Stimulated activated naive CD8-positive, alpha-beta T cell treated with anti-CD3 and anti-CD28 coated beads, Interleukin-15, Interleukin-2, amounts not matched to agents 100 ng/mL and 50 ng/mL, for 24 hours (primary cell): ENCODE measurements around the gene LMF1.
"Not testable (repeated sequence)": the region's sequence is repeated elsewhere in the genome, so short reads cannot be mapped to it uniquely, and the experiment has no call there.

Experiments used
- H3K27ac Mint-ChIP-seq: one replicate; pipeline ENCODE4 v1.8.0; 2021; ENCODE audit warnings: mild to moderate bottlenecking, mixed read lengths
- H3K27me3 Mint-ChIP-seq: one replicate; pipeline ENCODE4 v1.8.0; 2021; ENCODE audit warnings: mixed read lengths
- H3K36me3 Mint-ChIP-seq: one replicate; pipeline ENCODE4 v1.8.0; 2021; ENCODE audit warnings: low read depth, mixed read lengths
- H3K4me1 Mint-ChIP-seq: one replicate; pipeline ENCODE4 v1.8.0; 2021; ENCODE audit warnings: low read depth, mixed read lengths
- H3K4me3 Mint-ChIP-seq: one replicate; pipeline ENCODE4 v1.8.0; 2021; ENCODE audit warnings: mild to moderate bottlenecking, mixed read lengths
- H3K9me3 Mint-ChIP-seq: one replicate; pipeline ENCODE4 v1.8.0; 2021; ENCODE audit warnings: mixed read lengths

LMF1 gene

GRCh38 chr16:883340-883739, 87.4 kb downstream of the LMF1 start:
- no peak overlapping the region for H3K27ac Mint-ChIP-seq
- H3K4me1 Mint-ChIP-seq, result no peaks in the 10 kb centered on the region
- H3K27me3 Mint-ChIP-seq, result no peaks in the 10 kb centered on the region
- no peaks in the 10 kb centered on the region for H3K36me3 Mint-ChIP-seq
- H3K9me3 Mint-ChIP-seq, result no peaks in the 10 kb centered on the region
- no peak overlapping the region for H3K4me3 Mint-ChIP-seq

- not testable (repeated sequence) for H3K36me3 Mint-ChIP-seq, H3K27me3 Mint-ChIP-seq, H3K27ac Mint-ChIP-seq, H3K4me1 Mint-ChIP-seq, H3K9me3 Mint-ChIP-seq, H3K4me3 Mint-ChIP-seq
Measured at GRCh38 chr16:882671-883070, 88.1 kb downstream of the LMF1 start.

GRCh38 chr16:882256-882655, 88.5 kb downstream of the LMF1 start:
- Mint-ChIP-seq H3K4me3 (no peak overlapping the region), H3K4me1 (peaks cover 5% of the 10 kb centered on the region), H3K27ac (no peak overlapping the region)

GRCh38 chr16:881219-882097, 89.3 kb downstream of the LMF1 start:
- Mint-ChIP-seq H3K27me3 (no peaks in the 10 kb centered on the region), H3K9me3 (no peaks in the 10 kb centered on the region), H3K4me1 (peaks cover 6% of the 10 kb centered on the region), H3K27ac (no peak overlapping the region), H3K4me3 (no peak overlapping the region), H3K36me3 (no peaks in the 10 kb centered on the region)

More at GRCh38 chr16:882256-882655, 88.5 kb downstream of the LMF1 start:
- Mint-ChIP-seq H3K27me3 (no peaks in the 10 kb centered on the region), H3K9me3 (no peaks in the 10 kb centered on the region), H3K36me3 (no peaks in the 10 kb centered on the region)

- Mint-ChIP-seq H3K4me1 (peaks cover 6% of the 10 kb centered on the region), H3K27ac (no peak overlapping the region), H3K36me3 (no peaks in the 10 kb centered on the region), H3K9me3 (no peaks in the 10 kb centered on the region), H3K27me3 (no peaks in the 10 kb centered on the region), H3K4me3 (no peak overlapping the region)
Measured at GRCh38 chr16:880471-881171, 90.2 kb downstream of the LMF1 start.

- Mint-ChIP-seq H3K4me1 (peaks cover 6% of the 10 kb centered on the region), H3K9me3 (no peaks in the 10 kb centered on the region), H3K4me3 (no peak overlapping the region), H3K36me3 (no peaks in the 10 kb centered on the region), H3K27me3 (no peaks in the 10 kb centered on the region), H3K27ac (no peak overlapping the region)
Measured at GRCh38 chr16:879986-880385, 90.8 kb downstream of the LMF1 start.

GRCh38 chr16:879461-879861, 91.3 kb downstream of the LMF1 start:
- Mint-ChIP-seq H3K27ac (no peak overlapping the region), H3K4me3 (no peak overlapping the region), H3K27me3 (no peaks in the 10 kb centered on the region), H3K36me3 (no peaks in the 10 kb centered on the region), H3K4me1 (peaks cover 6% of the 10 kb centered on the region), H3K9me3 (no peaks in the 10 kb centered on the region)

- H3K9me3 Mint-ChIP-seq, result no peaks in the 10 kb centered on the region
- no peak overlapping the region for H3K27ac Mint-ChIP-seq
- no peak overlapping the region for H3K4me3 Mint-ChIP-seq
- no peaks in the 10 kb centered on the region for H3K36me3 Mint-ChIP-seq
- peaks cover 6% of the 10 kb centered on the region for H3K4me1 Mint-ChIP-seq
- no peaks in the 10 kb centered on the region for H3K27me3 Mint-ChIP-seq
Measured at GRCh38 chr16:878886-879285, 91.9 kb downstream of the LMF1 start.

GRCh38 chr16:878072-878784, 92.6 kb downstream of the LMF1 start:
- Mint-ChIP-seq H3K4me3 (no peak overlapping the region), H3K36me3 (no peaks in the 10 kb centered on the region), H3K9me3 (no peaks in the 10 kb centered on the region), H3K4me1 (peaks cover 6% of the 10 kb centered on the region), H3K27ac (no peak overlapping the region), H3K27me3 (no peaks in the 10 kb centered on the region)

GRCh38 chr16:877242-878071, 93.3 kb downstream of the LMF1 start:
- H3K4me1 Mint-ChIP-seq, result peaks cover 6% of the 10 kb centered on the region
- no peaks in the 10 kb centered on the region for H3K36me3 Mint-ChIP-seq
- no peak overlapping the region for H3K4me3 Mint-ChIP-seq
- H3K9me3 Mint-ChIP-seq, result no peaks in the 10 kb centered on the region
- no peaks in the 10 kb centered on the region for H3K27me3 Mint-ChIP-seq
- H3K27ac Mint-ChIP-seq, result no peak overlapping the region

GRCh38 chr16:876523-877241, 94.1 kb downstream of the LMF1 start:
- Mint-ChIP-seq H3K4me3 (no peak overlapping the region), H3K9me3 (no peaks in the 10 kb centered on the region), H3K27ac (no peak overlapping the region), H3K4me1 (peaks cover 6% of the 10 kb centered on the region), H3K27me3 (no peaks in the 10 kb centered on the region), H3K36me3 (no peaks in the 10 kb centered on the region)

- no peaks in the 10 kb centered on the region for H3K27me3 Mint-ChIP-seq
- no peak overlapping the region for H3K4me3 Mint-ChIP-seq
- H3K36me3 Mint-ChIP-seq, result no peaks in the 10 kb centered on the region
- no peak overlapping the region for H3K27ac Mint-ChIP-seq
- peaks cover 6% of the 10 kb centered on the region for H3K4me1 Mint-ChIP-seq
- H3K9me3 Mint-ChIP-seq, result no peaks in the 10 kb centered on the region
Measured at GRCh38 chr16:876041-876335, 94.8 kb downstream of the LMF1 start.

- no peak overlapping the region for H3K27ac Mint-ChIP-seq
- H3K4me3 Mint-ChIP-seq, result no peak overlapping the region
- no peaks in the 10 kb centered on the region for H3K36me3 Mint-ChIP-seq
- H3K27me3 Mint-ChIP-seq, result no peaks in the 10 kb centered on the region
- peaks cover 6% of the 10 kb centered on the region for H3K4me1 Mint-ChIP-seq
- H3K9me3 Mint-ChIP-seq, result no peaks in the 10 kb centered on the region
Measured at GRCh38 chr16:875182-876040, 95.4 kb downstream of the LMF1 start.
